Measurements from ENCODE around the gene APLN.

- TF ChIP-seq POLR2A (IDR thresholded peaks at IDR 0.05) (no peak), CTCF (IDR thresholded peaks at IDR 0.05) (no peak)
Measured at GRCh38 chrX:129700536-129700935, 45.8 kb upstream of the APLN start.

All from sigmoid colon (tissue), 3 donors.